Keratinocyte (primary cell): ENCODE measurements around the gene ISM1.

Experiments used
- CTCF ChIP-seq, 3 experiments: IDR thresholded peaks in 1 of 3; conservative IDR thresholded peaks in 1 of 3; optimal IDR thresholded peaks in 1 of 3; 2 replicates in 2 of 3; 3 replicates in 1 of 3; pipeline versions ENCODE3 to v1.5.1; 2011; ENCODE audit warnings: low read length in 3 of 3, mild to moderate bottlenecking in 3 of 3, moderate library complexity in 2 of 3, control low read depth in 1 of 3, inconsistent platforms in 1 of 3; ENCODE audit not compliant: insufficient read depth in 2 of 3; ENCODE audit errors: extremely low read depth in 1 of 3
- EZH2 ChIP-seq: IDR thresholded peaks from one replicate; pipeline ENCODE4 v1.6.1; 2012; ENCODE audit warnings: inconsistent platforms, mild to moderate bottlenecking, low read length, moderate library complexity

- TF ChIP-seq CTCF (optimal IDR thresholded peaks at IDR 0.05 in 1 of 3, IDR thresholded peaks at IDR 0.05 in 1 of 3, conservative IDR thresholded peaks at IDR 0.05 in 1 of 3; ENCODE audit: extremely low read depth in 1 of 3, insufficient read depth in 2 of 3, low read length in 3 of 3) (no peak), EZH2 (no peak)
Observed at GRCh38 chr20:13290724-13291123, 69.7 kb downstream of the ISM1 start.
